GM23338 (cell line): ENCODE measurements around the gene MIER2. TPM values are rescaled to one million over a fixed set of nuclear protein-coding genes. Genes with fewer than 3 reads are reported as not detected.

ENCODE experiments used
- ATAC-seq: fragments of 200-7000 bp; cut with Tn5 transposase; 3 replicates; pipeline ENCODE4 v1.9.1; 2020
- DNase-seq: peaks from one replicate; pipeline ENCODE4 v3.0.0-alpha.2; 2015; ENCODE audit warnings: low spot score
- H2AFZ ChIP-seq: fragments of 200-600 bp; sonication (generic); 2 replicates; pipeline ENCODE4 v1.8.0; 2016; ENCODE audit warnings: antibody characterized with exemption, mild to moderate bottlenecking, moderate library complexity
- H3F3A ChIP-seq: fragments of 200-600 bp; sonication (generic); replicated peaks from 2 replicates; pipeline ENCODE4 v1.8.0; 2017; ENCODE audit warnings: antibody characterized with exemption, mixed run types, low read depth
- H3K27ac ChIP-seq: fragments of 200-600 bp; sonication (generic); 2 replicates; pipeline ENCODE4 v1.6.1; 2016; ENCODE audit warnings: low read depth
- H3K27me3 ChIP-seq: fragments of 200-600 bp; sonication (generic); 2 replicates; pipeline ENCODE4 v1.8.0; 2016; ENCODE audit warnings: mild to moderate bottlenecking, mixed run types, moderate library complexity; ENCODE audit not compliant: insufficient read depth
- H3K36me3 ChIP-seq: fragments of 200-600 bp; sonication (generic); 2 replicates; pipeline ENCODE4 v1.8.0; 2016; ENCODE audit warnings: mild to moderate bottlenecking; ENCODE audit not compliant: insufficient read depth
- H3K4me1 ChIP-seq: fragments of 200-600 bp; sonication (generic); 2 replicates; pipeline ENCODE4 v1.8.0; 2016; ENCODE audit warnings: mild to moderate bottlenecking, moderate library complexity; ENCODE audit not compliant: insufficient read depth
- H3K4me2 ChIP-seq: fragments of 200-600 bp; sonication (generic); 2 replicates; pipeline ENCODE4 v1.7.1; 2017; ENCODE audit warnings: mixed run types
- H3K4me3 ChIP-seq: fragments of 200-600 bp; sonication (generic); 2 replicates; pipeline ENCODE4 v1.6.1; 2016; ENCODE audit warnings: mixed run types
- H3K79me2 ChIP-seq: fragments of 200-600 bp; sonication (generic); replicated peaks from 2 replicates; pipeline ENCODE4 v1.8.0; 2017; ENCODE audit warnings: mild to moderate bottlenecking; ENCODE audit not compliant: insufficient read depth
- H3K9me2 ChIP-seq: fragments of 200-600 bp; sonication (generic); 2 replicates; pipeline ENCODE4 v1.8.0; 2017; ENCODE audit not compliant: insufficient read depth
- H4K20me1 ChIP-seq: fragments of 200-600 bp; sonication (generic); replicated peaks from 2 replicates; pipeline ENCODE4 v1.8.0; 2017; ENCODE audit warnings: mild to moderate bottlenecking; ENCODE audit not compliant: insufficient read depth
- H3K27ac Mint-ChIP-seq: 2 replicates; pipeline ENCODE4 v1.8.0; 2020; ENCODE audit warnings: inconsistent platforms, mild to moderate bottlenecking, moderate library complexity, mixed read lengths
- H3K27me3 Mint-ChIP-seq: 3 replicates; pipeline ENCODE4 v1.8.0; 2022; ENCODE audit warnings: low read depth, mild to moderate bottlenecking, moderate library complexity, mixed read lengths, inconsistent platforms; ENCODE audit not compliant: insufficient read depth, poor library complexity
- H3K36me3 Mint-ChIP-seq: 3 replicates; pipeline ENCODE4 v1.8.0; 2021; ENCODE audit warnings: low read depth, mild to moderate bottlenecking, inconsistent platforms, moderate library complexity, mixed read lengths
- H3K4me1 Mint-ChIP-seq: 3 replicates; pipeline ENCODE4 v1.8.0; 2020; ENCODE audit warnings: mild to moderate bottlenecking, inconsistent platforms, mixed read lengths
- H3K4me3 Mint-ChIP-seq: 3 replicates; pipeline ENCODE4 v1.8.0; 2021; ENCODE audit warnings: moderate library complexity, mild to moderate bottlenecking, inconsistent platforms, mixed read lengths
- H3K9me3 Mint-ChIP-seq: 3 replicates; pipeline ENCODE4 v1.8.0; 2020; ENCODE audit warnings: moderate library complexity, mild to moderate bottlenecking, inconsistent platforms, mixed read lengths
- CREB1 ChIP-seq: fragments of 250-450 bp; sonication (Bioruptor Pico); IDR thresholded peaks from 2 replicates; pipeline ENCODE4 v1.5.0; 2020; ENCODE audit warnings: low read depth, mild to moderate bottlenecking, moderate library complexity
- EZH2 ChIP-seq: fragments of 200-600 bp; sonication (generic); IDR thresholded peaks from one replicate; pipeline ENCODE4 v1.8.0; 2017; ENCODE audit warnings: antibody characterized with exemption, mild to moderate bottlenecking, low read depth; ENCODE audit not compliant: unreplicated experiment
- EZH2phosphoT487 ChIP-seq: fragments of 200-600 bp; sonication (generic); IDR thresholded peaks from one replicate; pipeline ENCODE4 v1.8.1; 2018; ENCODE audit warnings: antibody characterized with exemption; ENCODE audit not compliant: unreplicated experiment
- JUNB ChIP-seq: IDR thresholded peaks from one replicate; pipeline ENCODE4 v1.6.1; 2016; ENCODE audit warnings: antibody characterized with exemption; ENCODE audit not compliant: unreplicated experiment
- NANOG ChIP-seq: IDR thresholded peaks from 2 replicates; pipeline ENCODE4 v1.6.1; 2016; ENCODE audit warnings: antibody characterized with exemption, borderline replicate concordance
- POLR2AphosphoS5 ChIP-seq: IDR thresholded peaks from 2 replicates; pipeline ENCODE4 v1.6.1; 2016; ENCODE audit warnings: antibody characterized with exemption, low read depth
- STAT1 ChIP-seq: IDR thresholded peaks from one replicate; pipeline ENCODE4 v1.6.1; 2016; ENCODE audit warnings: antibody characterized with exemption; ENCODE audit not compliant: unreplicated experiment
- ZNF114 ChIP-seq: fragments of 250-450 bp; sonication (Bioruptor Pico); IDR thresholded peaks from 2 replicates; pipeline ENCODE4 v1.5.0; 2020; ENCODE audit warnings: mild to moderate bottlenecking, moderate library complexity
- ZNF331 ChIP-seq: fragments of 250-450 bp; sonication (Bioruptor Pico); IDR thresholded peaks from 2 replicates; pipeline ENCODE4 v1.5.0; 2020; ENCODE audit warnings: low read depth, mild to moderate bottlenecking, moderate library complexity
- polyA plus RNA-seq: library from polyadenylated mRNA; unstranded; fragments of >200 nt; fragmentation: Nextera tagmentation; extraction: Ambion mirVana; gene quantifications from 2 replicates; pipeline ENCODE4 v1.2.1, GENCODE V29; 2016
- total RNA-seq: library from RNA; depleted of rRNA; stranded (reverse); fragments of >200 nt; shearing (Covaris generic); gene quantifications from 2 replicates; pipeline ENCODE4 v1.2.3, GENCODE V29; 2014
- TF ChIP-seq, protein P1 (sequence below): IDR thresholded peaks from 2 replicates; pipeline ENCODE4 v1.6.1; 2016; ENCODE audit warnings: antibody characterized with exemption
- TF ChIP-seq, protein P2 (sequence below), 2 experiments: fragments of 200-600 bp in 1 of 2; sonication (generic) in 1 of 2; conservative IDR thresholded peaks; 2 replicates each; pipeline versions ENCODE4 v1.5.1 to v1.6.1; 2016 to 2017; ENCODE audit warnings: antibody characterized with exemption in 2 of 2, low read depth in 2 of 2, mild to moderate bottlenecking in 2 of 2, moderate library complexity in 1 of 2
- TF ChIP-seq, protein P3 (sequence below): IDR thresholded peaks from one replicate; pipeline ENCODE4 v1.6.1; 2018; ENCODE audit warnings: antibody characterized with exemption; ENCODE audit not compliant: unreplicated experiment
- TF ChIP-seq, protein P4 (sequence below): fragments of 250-450 bp; sonication (Bioruptor Pico); IDR thresholded peaks from 2 replicates; pipeline ENCODE4 v1.5.0; 2020; ENCODE audit warnings: mild to moderate bottlenecking, moderate library complexity

The MIER2 gene
- total and polyA plus RNA-seq, 2 experiments from 2014 or later, result 30.2 to 37.9 TPM

- no peaks in the 10 kb centered on the region for H3K4me1 Mint-ChIP-seq
- peaks cover 78% of the 10 kb centered on the region for H3K36me3 Mint-ChIP-seq
- no peak overlapping the region for H3K27ac Mint-ChIP-seq
- DNase-seq (no peak), ATAC-seq (no peak)
- H3K9me2 ChIP-seq, result no peaks in the 10 kb centered on the region
- H3F3A ChIP-seq, result no peaks in the 10 kb centered on the region
- H4K20me1 ChIP-seq, result peaks cover 12% of the 10 kb centered on the region
- TF ChIP-seq CREB1 (CRISPR knock-in tag), result no peak
- TF ChIP-seq ZNF114 (CRISPR knock-in tag), result no peak
- TF ChIP-seq, protein P1, sequence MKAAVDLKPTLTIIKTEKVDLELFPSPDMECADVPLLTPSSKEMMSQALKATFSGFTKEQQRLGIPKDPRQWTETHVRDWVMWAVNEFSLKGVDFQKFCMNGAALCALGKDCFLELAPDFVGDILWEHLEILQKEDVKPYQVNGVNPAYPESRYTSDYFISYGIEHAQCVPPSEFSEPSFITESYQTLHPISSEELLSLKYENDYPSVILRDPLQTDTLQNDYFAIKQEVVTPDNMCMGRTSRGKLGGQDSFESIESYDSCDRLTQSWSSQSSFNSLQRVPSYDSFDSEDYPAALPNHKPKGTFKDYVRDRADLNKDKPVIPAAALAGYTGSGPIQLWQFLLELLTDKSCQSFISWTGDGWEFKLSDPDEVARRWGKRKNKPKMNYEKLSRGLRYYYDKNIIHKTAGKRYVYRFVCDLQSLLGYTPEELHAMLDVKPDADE, result no peak
- no peak for TF ChIP-seq EZH2
- TF ChIP-seq JUNB, result no peak
- TF ChIP-seq NANOG, result no peak
- TF ChIP-seq ZNF331 (CRISPR knock-in tag), result no peak
- TF ChIP-seq, protein P2, sequence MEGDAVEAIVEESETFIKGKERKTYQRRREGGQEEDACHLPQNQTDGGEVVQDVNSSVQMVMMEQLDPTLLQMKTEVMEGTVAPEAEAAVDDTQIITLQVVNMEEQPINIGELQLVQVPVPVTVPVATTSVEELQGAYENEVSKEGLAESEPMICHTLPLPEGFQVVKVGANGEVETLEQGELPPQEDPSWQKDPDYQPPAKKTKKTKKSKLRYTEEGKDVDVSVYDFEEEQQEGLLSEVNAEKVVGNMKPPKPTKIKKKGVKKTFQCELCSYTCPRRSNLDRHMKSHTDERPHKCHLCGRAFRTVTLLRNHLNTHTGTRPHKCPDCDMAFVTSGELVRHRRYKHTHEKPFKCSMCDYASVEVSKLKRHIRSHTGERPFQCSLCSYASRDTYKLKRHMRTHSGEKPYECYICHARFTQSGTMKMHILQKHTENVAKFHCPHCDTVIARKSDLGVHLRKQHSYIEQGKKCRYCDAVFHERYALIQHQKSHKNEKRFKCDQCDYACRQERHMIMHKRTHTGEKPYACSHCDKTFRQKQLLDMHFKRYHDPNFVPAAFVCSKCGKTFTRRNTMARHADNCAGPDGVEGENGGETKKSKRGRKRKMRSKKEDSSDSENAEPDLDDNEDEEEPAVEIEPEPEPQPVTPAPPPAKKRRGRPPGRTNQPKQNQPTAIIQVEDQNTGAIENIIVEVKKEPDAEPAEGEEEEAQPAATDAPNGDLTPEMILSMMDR (conservative IDR thresholded peaks at IDR 0.05; ENCODE audit: low read depth in 2 of 2), result no peak
- TF ChIP-seq, protein P3, sequence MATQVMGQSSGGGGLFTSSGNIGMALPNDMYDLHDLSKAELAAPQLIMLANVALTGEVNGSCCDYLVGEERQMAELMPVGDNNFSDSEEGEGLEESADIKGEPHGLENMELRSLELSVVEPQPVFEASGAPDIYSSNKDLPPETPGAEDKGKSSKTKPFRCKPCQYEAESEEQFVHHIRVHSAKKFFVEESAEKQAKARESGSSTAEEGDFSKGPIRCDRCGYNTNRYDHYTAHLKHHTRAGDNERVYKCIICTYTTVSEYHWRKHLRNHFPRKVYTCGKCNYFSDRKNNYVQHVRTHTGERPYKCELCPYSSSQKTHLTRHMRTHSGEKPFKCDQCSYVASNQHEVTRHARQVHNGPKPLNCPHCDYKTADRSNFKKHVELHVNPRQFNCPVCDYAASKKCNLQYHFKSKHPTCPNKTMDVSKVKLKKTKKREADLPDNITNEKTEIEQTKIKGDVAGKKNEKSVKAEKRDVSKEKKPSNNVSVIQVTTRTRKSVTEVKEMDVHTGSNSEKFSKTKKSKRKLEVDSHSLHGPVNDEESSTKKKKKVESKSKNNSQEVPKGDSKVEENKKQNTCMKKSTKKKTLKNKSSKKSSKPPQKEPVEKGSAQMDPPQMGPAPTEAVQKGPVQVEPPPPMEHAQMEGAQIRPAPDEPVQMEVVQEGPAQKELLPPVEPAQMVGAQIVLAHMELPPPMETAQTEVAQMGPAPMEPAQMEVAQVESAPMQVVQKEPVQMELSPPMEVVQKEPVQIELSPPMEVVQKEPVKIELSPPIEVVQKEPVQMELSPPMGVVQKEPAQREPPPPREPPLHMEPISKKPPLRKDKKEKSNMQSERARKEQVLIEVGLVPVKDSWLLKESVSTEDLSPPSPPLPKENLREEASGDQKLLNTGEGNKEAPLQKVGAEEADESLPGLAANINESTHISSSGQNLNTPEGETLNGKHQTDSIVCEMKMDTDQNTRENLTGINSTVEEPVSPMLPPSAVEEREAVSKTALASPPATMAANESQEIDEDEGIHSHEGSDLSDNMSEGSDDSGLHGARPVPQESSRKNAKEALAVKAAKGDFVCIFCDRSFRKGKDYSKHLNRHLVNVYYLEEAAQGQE, result no peak
- TF ChIP-seq, protein P4, sequence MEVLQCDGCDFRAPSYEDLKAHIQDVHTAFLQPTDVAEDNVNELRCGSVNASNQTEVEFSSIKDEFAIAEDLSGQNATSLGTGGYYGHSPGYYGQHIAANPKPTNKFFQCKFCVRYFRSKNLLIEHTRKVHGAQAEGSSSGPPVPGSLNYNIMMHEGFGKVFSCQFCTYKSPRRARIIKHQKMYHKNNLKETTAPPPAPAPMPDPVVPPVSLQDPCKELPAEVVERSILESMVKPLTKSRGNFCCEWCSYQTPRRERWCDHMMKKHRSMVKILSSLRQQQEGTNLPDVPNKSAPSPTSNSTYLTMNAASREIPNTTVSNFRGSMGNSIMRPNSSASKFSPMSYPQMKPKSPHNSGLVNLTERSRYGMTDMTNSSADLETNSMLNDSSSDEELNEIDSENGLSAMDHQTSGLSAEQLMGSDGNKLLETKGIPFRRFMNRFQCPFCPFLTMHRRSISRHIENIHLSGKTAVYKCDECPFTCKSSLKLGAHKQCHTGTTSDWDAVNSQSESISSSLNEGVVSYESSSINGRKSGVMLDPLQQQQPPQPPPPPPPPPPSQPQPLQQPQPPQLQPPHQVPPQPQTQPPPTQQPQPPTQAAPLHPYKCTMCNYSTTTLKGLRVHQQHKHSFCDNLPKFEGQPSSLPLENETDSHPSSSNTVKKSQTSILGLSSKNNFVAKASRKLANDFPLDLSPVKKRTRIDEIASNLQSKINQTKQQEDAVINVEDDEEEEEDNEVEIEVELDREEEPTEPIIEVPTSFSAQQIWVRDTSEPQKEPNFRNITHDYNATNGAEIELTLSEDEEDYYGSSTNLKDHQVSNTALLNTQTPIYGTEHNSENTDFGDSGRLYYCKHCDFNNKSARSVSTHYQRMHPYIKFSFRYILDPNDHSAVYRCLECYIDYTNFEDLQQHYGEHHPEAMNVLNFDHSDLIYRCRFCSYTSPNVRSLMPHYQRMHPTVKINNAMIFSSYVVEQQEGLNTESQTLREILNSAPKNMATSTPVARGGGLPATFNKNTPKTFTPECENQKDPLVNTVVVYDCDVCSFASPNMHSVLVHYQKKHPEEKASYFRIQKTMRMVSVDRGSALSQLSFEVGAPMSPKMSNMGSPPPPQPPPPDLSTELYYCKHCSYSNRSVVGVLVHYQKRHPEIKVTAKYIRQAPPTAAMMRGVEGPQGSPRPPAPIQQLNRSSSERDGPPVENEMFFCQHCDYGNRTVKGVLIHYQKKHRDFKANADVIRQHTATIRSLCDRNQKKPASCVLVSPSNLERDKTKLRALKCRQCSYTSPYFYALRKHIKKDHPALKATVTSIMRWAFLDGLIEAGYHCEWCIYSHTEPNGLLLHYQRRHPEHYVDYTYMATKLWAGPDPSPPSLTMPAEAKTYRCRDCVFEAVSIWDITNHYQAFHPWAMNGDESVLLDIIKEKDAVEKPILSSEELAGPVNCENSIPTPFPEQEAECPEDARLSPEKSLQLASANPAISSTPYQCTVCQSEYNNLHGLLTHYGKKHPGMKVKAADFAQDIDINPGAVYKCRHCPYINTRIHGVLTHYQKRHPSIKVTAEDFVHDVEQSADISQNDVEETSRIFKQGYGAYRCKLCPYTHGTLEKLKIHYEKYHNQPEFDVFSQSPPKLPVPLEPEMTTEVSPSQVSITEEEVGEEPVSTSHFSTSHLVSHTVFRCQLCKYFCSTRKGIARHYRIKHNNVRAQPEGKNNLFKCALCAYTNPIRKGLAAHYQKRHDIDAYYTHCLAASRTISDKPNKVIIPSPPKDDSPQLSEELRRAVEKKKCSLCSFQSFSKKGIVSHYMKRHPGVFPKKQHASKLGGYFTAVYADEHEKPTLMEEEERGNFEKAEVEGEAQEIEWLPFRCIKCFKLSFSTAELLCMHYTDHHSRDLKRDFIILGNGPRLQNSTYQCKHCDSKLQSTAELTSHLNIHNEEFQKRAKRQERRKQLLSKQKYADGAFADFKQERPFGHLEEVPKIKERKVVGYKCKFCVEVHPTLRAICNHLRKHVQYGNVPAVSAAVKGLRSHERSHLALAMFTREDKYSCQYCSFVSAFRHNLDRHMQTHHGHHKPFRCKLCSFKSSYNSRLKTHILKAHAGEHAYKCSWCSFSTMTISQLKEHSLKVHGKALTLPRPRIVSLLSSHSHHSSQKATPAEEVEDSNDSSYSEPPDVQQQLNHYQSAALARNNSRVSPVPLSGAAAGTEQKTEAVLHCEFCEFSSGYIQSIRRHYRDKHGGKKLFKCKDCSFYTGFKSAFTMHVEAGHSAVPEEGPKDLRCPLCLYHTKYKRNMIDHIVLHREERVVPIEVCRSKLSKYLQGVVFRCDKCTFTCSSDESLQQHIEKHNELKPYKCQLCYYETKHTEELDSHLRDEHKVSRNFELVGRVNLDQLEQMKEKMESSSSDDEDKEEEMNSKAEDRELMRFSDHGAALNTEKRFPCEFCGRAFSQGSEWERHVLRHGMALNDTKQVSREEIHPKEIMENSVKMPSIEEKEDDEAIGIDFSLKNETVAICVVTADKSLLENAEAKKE (CRISPR knock-in tag), result no peak
- no peak for TF ChIP-seq EZH2phosphoT487
- no peak for TF ChIP-seq STAT1
- no peak for TF ChIP-seq POLR2AphosphoS5
- no peaks in the 10 kb centered on the region for H3K4me1 ChIP-seq
- no peak overlapping the region for H2AFZ ChIP-seq
- H3K36me3 ChIP-seq, result peaks cover 22% of the 10 kb centered on the region
- no peak overlapping the region for H3K27ac ChIP-seq
- H3K4me2 ChIP-seq, result no peak overlapping the region
- H3K79me2 ChIP-seq, result peaks cover 52% of the 10 kb centered on the region
- no peaks in the 10 kb centered on the region for H3K27me3 ChIP-seq
- no peak overlapping the region for H3K4me3 ChIP-seq
- H3K27me3 Mint-ChIP-seq, result no peaks in the 10 kb centered on the region
- no peak overlapping the region for H3K4me3 Mint-ChIP-seq
- H3K9me3 Mint-ChIP-seq, result peaks cover 12% of the 10 kb centered on the region
These were observed 14.7 kb downstream of the MIER2 start for GRCh38 chr19:329876-330275.
